Smooth muscle cell (in vitro differentiated cells): ENCODE measurements around the gene CAMTA1. TPM values are rescaled to one million over a fixed set of nuclear protein-coding genes. Genes with fewer than 3 reads are reported as not detected.
A peak's percentile ranks its signal among the peaks of the same experiment; 100 is the strongest.

Experiments used
- DNase-seq: peaks from one replicate; lab custom pipeline; 2025; ENCODE audit not compliant: unreplicated experiment; lab: John Stamatoyannopoulos, UW
- H2AFZ ChIP-seq: fragments of 200-600 bp; sonication (generic); 2 replicates; pipeline ENCODE4 v1.6.0; 2016; ENCODE audit warnings: antibody characterized with exemption, low read depth, mild to moderate bottlenecking
- H3F3A ChIP-seq: fragments of 200-600 bp; sonication (generic); 2 replicates; pipeline ENCODE4 v1.6.0; 2017; ENCODE audit warnings: antibody characterized with exemption, low read depth
- H3K27ac ChIP-seq: fragments of 200-600 bp; sonication (generic); 2 replicates; pipeline ENCODE4 v1.5.1; 2016; ENCODE audit warnings: low read depth, mild to moderate bottlenecking
- H3K27me3 ChIP-seq: fragments of 200-600 bp; sonication (generic); 2 replicates; pipeline ENCODE4 v1.6.1; 2016; ENCODE audit warnings: low read depth, mild to moderate bottlenecking
- H3K36me3 ChIP-seq: fragments of 200-600 bp; sonication (generic); 2 replicates; pipeline ENCODE4 v1.5.1; 2016; ENCODE audit warnings: low read depth
- H3K4me1 ChIP-seq: fragments of 200-600 bp; sonication (generic); 2 replicates; pipeline ENCODE4 v1.5.1; 2016; ENCODE audit warnings: low read depth
- H3K4me2 ChIP-seq: fragments of 200-600 bp; sonication (generic); 2 replicates; pipeline ENCODE4 v1.6.0; 2016; ENCODE audit warnings: mild to moderate bottlenecking
- H3K4me3 ChIP-seq: fragments of 200-600 bp; sonication (generic); 2 replicates; pipeline ENCODE4 v1.5.1; 2016; ENCODE audit warnings: mild to moderate bottlenecking
- H3K79me2 ChIP-seq: fragments of 200-600 bp; sonication (generic); 2 replicates; pipeline ENCODE4 v1.6.0; 2016; ENCODE audit warnings: low read depth, mild to moderate bottlenecking
- H3K9ac ChIP-seq: fragments of 200-600 bp; sonication (generic); 2 replicates; pipeline ENCODE4 v1.6.0; 2016; ENCODE audit warnings: low read depth
- H3K9me3 ChIP-seq: fragments of 200-600 bp; sonication (generic); replicated peaks from 2 replicates; pipeline ENCODE4 v1.5.1; 2016; ENCODE audit warnings: low read depth
- H4K20me1 ChIP-seq: fragments of 200-600 bp; sonication (generic); 2 replicates; pipeline ENCODE4 v1.6.0; 2016; ENCODE audit warnings: low read depth
- CTCF ChIP-seq: fragments of 200-600 bp; sonication (generic); IDR thresholded peaks from 2 replicates; pipeline ENCODE4 v1.5.1; 2017; ENCODE audit warnings: borderline replicate concordance, mild to moderate bottlenecking, antibody characterized with exemption; ENCODE audit not compliant: insufficient read depth, poor library complexity, severe bottlenecking
- WGBS: methylation state at CpG from one replicate; pipeline ENCODE4 v1.1.7; 2016; ENCODE audit warnings: low lambda C conversion rate; 5-methylcytosine and 5-hydroxymethylcytosine counted together
- polyA plus RNA-seq: library from polyadenylated mRNA; unstranded; fragments of >200 nt; fragmentation: Nextera tagmentation; extraction: Ambion mirVana; gene quantifications from 2 replicates; pipeline ENCODE4 v1.2.1, GENCODE V29; 2016
- total RNA-seq: library from RNA; depleted of rRNA; stranded (reverse); fragments of >200 nt; gene quantifications from 2 replicates; pipeline ENCODE4 v1.2.3, GENCODE V29; 2014

Gene CAMTA1
- total and polyA plus RNA-seq, 2 experiments from 2014 or later: 139 to 145 TPM

GRCh38 chr1:7704214-7705047 is 919.2 kb downstream of the CAMTA1 start:
- Histone ChIP-seq H3K4me2 (peak overlapping the region; percentile 84), H3K9me3 (no peaks in the 10 kb centered on the region), H3K79me2 (no peaks in the 10 kb centered on the region), H3K4me3 (peak overlapping the region; percentile 45), H3K36me3 (no peaks in the 10 kb centered on the region), H4K20me1 (no peaks in the 10 kb centered on the region), H3F3A (peaks cover 2% of the 10 kb centered on the region), H2AFZ (no peak overlapping the region), H3K27ac (no peak overlapping the region), H3K4me1 (peaks cover 3% of the 10 kb centered on the region), H3K9ac (no peak overlapping the region), H3K27me3 (peaks cover 36% of the 10 kb centered on the region)
- DNase-seq: peak; percentile 74
- 1% methylated on average over 43 of the region's 151 CpGs for WGBS
- TF ChIP-seq CTCF: no peak

- no peak for TF ChIP-seq CTCF
- peaks cover 3% of the 10 kb centered on the region for H3K4me1 ChIP-seq
- H3K9me3 ChIP-seq: no peaks in the 10 kb centered on the region
- 15% methylated on average over 49 of the region's 106 CpGs for WGBS
- H3K27me3 ChIP-seq: peaks cover 36% of the 10 kb centered on the region
- H3K79me2 ChIP-seq: no peaks in the 10 kb centered on the region
- H3K4me3 ChIP-seq: peak overlapping the region; percentile 45
- peak overlapping the region; percentile 84 for H3K4me2 ChIP-seq
- no peak overlapping the region for H3K27ac ChIP-seq
- H3K9ac ChIP-seq: no peak overlapping the region
- no peak overlapping the region for H2AFZ ChIP-seq
- no peaks in the 10 kb centered on the region for H3K36me3 ChIP-seq
- H3F3A ChIP-seq: peaks cover 2% of the 10 kb centered on the region
- no peaks in the 10 kb centered on the region for H4K20me1 ChIP-seq
- no peak for DNase-seq
Measured at GRCh38 chr1:7705048-7705907, 920.0 kb downstream of the CAMTA1 start.

- Histone ChIP-seq H3K27ac (no peak overlapping the region), H3K9me3 (no peaks in the 10 kb centered on the region), H3K36me3 (no peaks in the 10 kb centered on the region), H2AFZ (no peak overlapping the region), H3K4me2 (peak overlapping the region; percentile 84), H3K4me3 (peak overlapping the region; percentile 45), H3K79me2 (no peaks in the 10 kb centered on the region), H3K9ac (no peak overlapping the region), H3F3A (peaks cover 2% of the 10 kb centered on the region), H3K27me3 (peaks cover 36% of the 10 kb centered on the region), H3K4me1 (peaks cover 3% of the 10 kb centered on the region), H4K20me1 (no peaks in the 10 kb centered on the region)
- 58% methylated on average over 7 of the region's 7 CpGs for whole genome bisulfite sequencing
- DNase-seq: no peak
- no peak for TF ChIP-seq CTCF
Measured at GRCh38 chr1:7705908-7706216, 920.6 kb downstream of the CAMTA1 start.
